Measurements from ENCODE around the gene DCST2. TPM values are rescaled to one million over a fixed set of nuclear protein-coding genes. Genes with fewer than 3 reads are reported as not detected.

Gene DCST2
- total and polyA plus RNA-seq, 2 of the 8 experiments (the other 6 are each of a cell fraction or from before 2014, with no cell fraction given) = 0.43 to 2.1 TPM

DNA sequence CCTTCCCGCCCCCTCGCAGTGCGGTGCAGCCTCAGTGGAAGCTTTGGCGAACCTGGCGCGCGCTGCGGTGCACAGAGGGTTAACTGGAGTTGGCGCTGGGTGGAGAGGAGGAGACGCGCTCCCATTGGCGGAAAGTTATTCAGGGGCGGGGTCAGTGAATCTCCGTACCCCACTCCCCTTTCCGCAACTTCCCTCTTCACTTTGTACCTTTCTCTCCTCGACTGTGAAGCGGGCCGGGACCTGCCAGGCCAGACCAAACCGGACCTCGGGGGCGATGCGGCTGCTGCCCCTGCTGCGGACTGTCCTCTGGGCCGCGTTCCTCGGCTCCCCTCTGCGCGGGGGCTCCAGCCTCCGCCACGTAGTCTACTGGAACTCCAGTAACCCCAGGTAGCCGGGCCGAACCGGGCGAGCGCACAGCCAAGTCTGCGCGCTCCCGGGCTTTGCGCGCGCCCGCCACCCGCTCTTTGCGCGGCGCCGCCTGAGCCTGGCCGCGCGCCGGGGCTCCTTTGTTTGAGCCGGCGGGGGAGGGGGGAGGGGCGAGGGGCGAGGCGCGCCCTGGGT is 30.0 kb upstream of the DCST2 start, which contains the start of gene EFNA4 (continued):
- TF ChIP-seq FOSL1 (IDR thresholded peaks at IDR 0.05; ENCODE audit: insufficient read depth, low read depth, low read length) = no peak
- TF ChIP-seq CBX8 (IDR thresholded peaks at IDR 0.05; ENCODE audit: borderline replicate concordance, low read depth, low read length) = no peak
- TF ChIP-seq, protein P1, sequence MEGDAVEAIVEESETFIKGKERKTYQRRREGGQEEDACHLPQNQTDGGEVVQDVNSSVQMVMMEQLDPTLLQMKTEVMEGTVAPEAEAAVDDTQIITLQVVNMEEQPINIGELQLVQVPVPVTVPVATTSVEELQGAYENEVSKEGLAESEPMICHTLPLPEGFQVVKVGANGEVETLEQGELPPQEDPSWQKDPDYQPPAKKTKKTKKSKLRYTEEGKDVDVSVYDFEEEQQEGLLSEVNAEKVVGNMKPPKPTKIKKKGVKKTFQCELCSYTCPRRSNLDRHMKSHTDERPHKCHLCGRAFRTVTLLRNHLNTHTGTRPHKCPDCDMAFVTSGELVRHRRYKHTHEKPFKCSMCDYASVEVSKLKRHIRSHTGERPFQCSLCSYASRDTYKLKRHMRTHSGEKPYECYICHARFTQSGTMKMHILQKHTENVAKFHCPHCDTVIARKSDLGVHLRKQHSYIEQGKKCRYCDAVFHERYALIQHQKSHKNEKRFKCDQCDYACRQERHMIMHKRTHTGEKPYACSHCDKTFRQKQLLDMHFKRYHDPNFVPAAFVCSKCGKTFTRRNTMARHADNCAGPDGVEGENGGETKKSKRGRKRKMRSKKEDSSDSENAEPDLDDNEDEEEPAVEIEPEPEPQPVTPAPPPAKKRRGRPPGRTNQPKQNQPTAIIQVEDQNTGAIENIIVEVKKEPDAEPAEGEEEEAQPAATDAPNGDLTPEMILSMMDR (IDR thresholded peaks at IDR 0.05; ENCODE audit: control extremely low read depth in 1 of 3, insufficient read depth in 1 of 3, low read depth in 1 of 3, low read length in 3 of 3) = no peak
- peak in 1 of 2 experiments; percentile 78; a peak in 2 of 3 replicates for TF ChIP-seq POLR2A (IDR thresholded peaks at IDR 0.05; ENCODE audit: control extremely low read depth in 1 of 2, low read depth in 2 of 2, low read length in 2 of 2)
- TF ChIP-seq EGR1 (IDR thresholded peaks at IDR 0.05; ENCODE audit: borderline replicate concordance, low read depth, low read length) = no peak
- no peak for TF ChIP-seq CEBPB (IDR thresholded peaks at IDR 0.05; ENCODE audit: low read depth, low read length)
- TF ChIP-seq KDM4A (IDR thresholded peaks at IDR 0.05; ENCODE audit: low read depth, low read length, severe bottlenecking) = peak; percentile 87
- TF ChIP-seq SP4 (IDR thresholded peaks at IDR 0.05; ENCODE audit: low read length) = peak; percentile 32; the same call in 1 of the 2 replicates
- TF ChIP-seq ASH2L (IDR thresholded peaks at IDR 0.05; ENCODE audit: low read length) = peak; percentile 84
- TF ChIP-seq RBBP5 (IDR thresholded peaks at IDR 0.05; ENCODE audit: borderline replicate concordance, low read depth, low read length) = peak; percentile 75; the same call in 1 of the 2 replicates
- peak; percentile 8; the same call in 1 of the 2 replicates for TF ChIP-seq BACH1 (IDR thresholded peaks at IDR 0.05; ENCODE audit: low read length)
- TF ChIP-seq, protein P2, sequence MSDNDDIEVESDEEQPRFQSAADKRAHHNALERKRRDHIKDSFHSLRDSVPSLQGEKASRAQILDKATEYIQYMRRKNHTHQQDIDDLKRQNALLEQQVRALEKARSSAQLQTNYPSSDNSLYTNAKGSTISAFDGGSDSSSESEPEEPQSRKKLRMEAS (IDR thresholded peaks at IDR 0.05) = peak; percentile 27; the same call in 1 of the 2 replicates
- TF ChIP-seq CREB1 (IDR thresholded peaks at IDR 0.05) = peak; percentile 46; the same call in 1 of the 2 replicates
- peak; percentile 76 for TF ChIP-seq TBP (IDR thresholded peaks at IDR 0.05; ENCODE audit: low read depth, low read length)
- TF ChIP-seq SIRT6 (IDR thresholded peaks at IDR 0.05; ENCODE audit: low read length) = no peak
- TF ChIP-seq SIX5 (IDR thresholded peaks at IDR 0.05; ENCODE audit: low read depth, low read length) = no peak
- peak; percentile 68 for TF ChIP-seq SP1 (IDR thresholded peaks at IDR 0.05; ENCODE audit: low read depth, low read length)
- no peak for TF ChIP-seq CTBP2 (IDR thresholded peaks at IDR 0.05; ENCODE audit: borderline replicate concordance, insufficient read depth, insufficient read length, low read length)
- peak; percentile 76 for TF ChIP-seq TAF7 (optimal IDR thresholded peaks at IDR 0.05; ENCODE audit: borderline replicate concordance, low read depth, low read length)

Data from H1 (cell line).